Skin of body (tissue), 2 donors: ENCODE data around the gene EOMES. TPM values are rescaled to one million over a fixed set of nuclear protein-coding genes. Genes with fewer than 3 reads are reported as not detected.

Source experiments
- DNase-seq: peaks from one replicate; lab custom pipeline; 2025; lab: John Stamatoyannopoulos, UW
- total RNA-seq: library from RNA; depleted of rRNA; stranded (reverse); fragments of >200 nt; gene quantifications from one replicate; pipeline ENCODE4 v1.2.3, GENCODE V29; 2014

The EOMES gene
- total RNA-seq, 1 donor from 2014 or later = 0.49 TPM

- DNase-seq = peak; percentile 45
Observed at GRCh38 chr3:27681249-27681748, 40.8 kb downstream of the EOMES start.

- no peak for DNase-seq
Observed at GRCh38 chr3:27680517-27681246, 41.4 kb downstream of the EOMES start.

- DNase-seq = no peak
Observed at GRCh38 chr3:27679691-27680090, 42.4 kb downstream of the EOMES start.

- DNase-seq = no peak
Observed at GRCh38 chr3:27678234-27678633, 43.9 kb downstream of the EOMES start.

GRCh38 chr3:27677565-27677964, 44.6 kb downstream of the EOMES start:
- no peak for DNase-seq

- DNase-seq = no peak
Observed at GRCh38 chr3:27675287-27675686, 46.8 kb downstream of the EOMES start.

GRCh38 chr3:27673701-27674100, 48.4 kb downstream of the EOMES start:
- DNase-seq = no peak

GRCh38 chr3:27671101-27671500, 51.0 kb downstream of the EOMES start:
- no peak for DNase-seq

- DNase-seq = no peak
Observed at GRCh38 chr3:27670619-27671018, 51.5 kb downstream of the EOMES start.

GRCh38 chr3:27669591-27669990, 52.5 kb downstream of the EOMES start:
- DNase-seq = no peak

GRCh38 chr3:27667751-27668150, 54.4 kb downstream of the EOMES start:
- DNase-seq = no peak

GRCh38 chr3:27666708-27667107, 55.4 kb downstream of the EOMES start:
- peak; percentile 56 for DNase-seq

GRCh38 chr3:27666272-27666671, 55.9 kb downstream of the EOMES start:
- peak; percentile 32 for DNase-seq

Other genes starting within 250 kb of the EOMES start
- 35.0 TPM for gene SLC4A7, start 237.9 kb downstream of the EOMES start, total RNA-seq